ENCODE results near the gene PRXL2C. TPM values are rescaled to one million over a fixed set of nuclear protein-coding genes. Genes with fewer than 3 reads are reported as not detected.

Gene PRXL2C
- total RNA-seq, 1 experiment from 2014 or later: 8.5 TPM

- ChIA-PET POLR2A (ENCODE audit: unreplicated experiment) (interaction anchor here (0.7 kb wide), 2 partner anchors 15 to 1759 kb away, joined by 3 to 4 read pairs; no protein-coding TSS in a partner anchor), CTCF (no interaction called here)
- no peaks in the 10 kb centered on the region for H3K79me2 ChIP-seq (ENCODE audit: low read depth)
- no peaks in the 10 kb centered on the region for H3K36me3 ChIP-seq (ENCODE audit: low read depth)
- H3K27ac ChIP-seq: peak overlapping the region; percentile 94
- TF ChIP-seq CTCF (conservative IDR thresholded peaks at IDR 0.05) (no peak), EZH2 (IDR thresholded peaks at IDR 0.05; ENCODE audit: low read depth) (no peak)
- peak; percentile 38 to 66 for DNase-seq
- peaks cover 20% of the 10 kb centered on the region for H3F3A ChIP-seq (ENCODE audit: insufficient read depth, low read depth)
- no peaks in the 10 kb centered on the region for H3K27me3 ChIP-seq (ENCODE audit: insufficient read depth, low read depth)
- H3K4me3 ChIP-seq: peak overlapping the region; percentile 27; the same call in 1 of the 2 replicates
- no TSS peak for BruUV-seq (replicated peaks)
- no peaks in the 10 kb centered on the region for H4K20me1 ChIP-seq (ENCODE audit: insufficient read depth)
- H2AFZ ChIP-seq: peak overlapping the region; percentile 77
- H3K9me3 ChIP-seq (ENCODE audit: insufficient read depth, low read depth): no peaks in the 10 kb centered on the region
- H3K4me1 ChIP-seq (replicated peaks; ENCODE audit: insufficient read depth): peaks cover 22% of the 10 kb centered on the region
- no peaks in the 10 kb centered on the region; the same call in 1 of the 2 replicates for H3K9me2 ChIP-seq (ENCODE audit: insufficient read depth)
- intact Hi-C loops (cut with micrococcal nuclease; ENCODE audit: unreplicated experiment): loop anchor here (10.0 kb wide), 1 partner anchor 1122 kb away; no protein-coding TSS in a partner anchor
- H3K4me2 ChIP-seq: peak overlapping the region; percentile 66
Measured at GRCh38 chr9:96626912-96627311, 28.2 kb downstream of the PRXL2C start.

GRCh38 chr9:96621618-96622017 lies 33.5 kb downstream of the PRXL2C start:
- Histone ChIP-seq H3K4me3 (peak overlapping the region; percentile 74; the same call in 1 of the 2 replicates), H3K4me1 (replicated peaks; ENCODE audit: insufficient read depth) (peaks cover 37% of the 10 kb centered on the region), H3K27ac (peak overlapping the region; percentile 67), H2AFZ (peak overlapping the region; percentile 65), H3K9me3 (ENCODE audit: insufficient read depth, low read depth) (no peaks in the 10 kb centered on the region), H3K36me3 (ENCODE audit: low read depth) (0 out of 2 replicates have a peak, but pooled peaks cover 3% of the 10 kb centered on the region), H3F3A (ENCODE audit: insufficient read depth, low read depth) (peaks cover 21% of the 10 kb centered on the region), H3K4me2 (peak overlapping the region; percentile 95), H4K20me1 (ENCODE audit: insufficient read depth) (peaks cover 10% of the 10 kb centered on the region), H3K9me2 (ENCODE audit: insufficient read depth) (no peaks in the 10 kb centered on the region; the same call in 1 of the 2 replicates), H3K79me2 (ENCODE audit: low read depth) (peaks cover 23% of the 10 kb centered on the region), H3K27me3 (ENCODE audit: insufficient read depth, low read depth) (no peaks in the 10 kb centered on the region)
- CTCF ChIA-PET: interaction anchor here (0.7 kb wide), 2 partner anchors 45 to 181 kb away, joined by 4 to 6 read pairs; no protein-coding TSS in a partner anchor
- DNase-seq: peak; percentile 12 to 45
- POLR2A ChIA-PET (ENCODE audit: unreplicated experiment): interaction anchor here (0.5 to 0.9 kb wide), 3 partner anchors 201 to 277 kb away, joined by 4 to 28 read pairs (median 6); no protein-coding TSS in a partner anchor
- intact Hi-C loops (cut with micrococcal nuclease; ENCODE audit: unreplicated experiment): loop anchor here (1.0 to 10.0 kb wide), 3 partner anchors 30 to 1117 kb away; no protein-coding TSS in a partner anchor
- TF ChIP-seq EZH2 (IDR thresholded peaks at IDR 0.05; ENCODE audit: low read depth): no peak
- TF ChIP-seq CTCF (conservative IDR thresholded peaks at IDR 0.05): no peak
- BruUV-seq (replicated peaks): no TSS peak

- H3K27me3 ChIP-seq (ENCODE audit: insufficient read depth, low read depth): no peaks in the 10 kb centered on the region
- H3K36me3 ChIP-seq (ENCODE audit: low read depth): 0 out of 2 replicates have a peak, but pooled peaks cover 3% of the 10 kb centered on the region
- H3K4me2 ChIP-seq: peak overlapping the region; percentile 95
- intact Hi-C loops (cut with micrococcal nuclease; ENCODE audit: unreplicated experiment): loop anchor here (1.0 to 10.0 kb wide), 4 partner anchors 30 to 1116 kb away; partner anchors contain the start of gene ZNF367
- peak overlapping the region; percentile 74 for H3K4me3 ChIP-seq
- peak overlapping the region; percentile 93 for H2AFZ ChIP-seq
- H3K27ac ChIP-seq: peak overlapping the region; percentile 67
- POLR2A ChIA-PET (ENCODE audit: unreplicated experiment): interaction anchor here (0.9 kb wide), 1 partner anchor 276 kb away, joined by 28 read pairs; no protein-coding TSS in a partner anchor
- DNase-seq: peak in 1 of 2 experiments; percentile 35
- H3K79me2 ChIP-seq (ENCODE audit: low read depth): peaks cover 29% of the 10 kb centered on the region
- H3K9me2 ChIP-seq (ENCODE audit: insufficient read depth): no peaks in the 10 kb centered on the region; the same call in 1 of the 2 replicates
- H3F3A ChIP-seq (ENCODE audit: insufficient read depth, low read depth): peaks cover 17% of the 10 kb centered on the region; the same call in 1 of the 2 replicates
- TF ChIP-seq CTCF (conservative IDR thresholded peaks at IDR 0.05) (no peak), EZH2 (IDR thresholded peaks at IDR 0.05; ENCODE audit: low read depth) (no peak)
- no peaks in the 10 kb centered on the region for H3K9me3 ChIP-seq (ENCODE audit: insufficient read depth, low read depth)
- no TSS peak for BruUV-seq (replicated peaks)
- CTCF ChIA-PET: interaction anchor here (0.7 kb wide), 2 partner anchors 45 to 180 kb away, joined by 4 to 6 read pairs; no protein-coding TSS in a partner anchor
- peaks cover 31% of the 10 kb centered on the region for H3K4me1 ChIP-seq (replicated peaks; ENCODE audit: insufficient read depth)
- H4K20me1 ChIP-seq (ENCODE audit: insufficient read depth): peaks cover 10% of the 10 kb centered on the region
Measured at GRCh38 chr9:96620832-96621269, 34.3 kb downstream of the PRXL2C start.
